GM18517 (cell line): ENCODE data around the gene PRTN3.

ENCODE experiments used
- ATAC-seq: cut with Tn5 transposase; IDR thresholded peaks from one replicate; pipeline ENCODE4 v1.9.1; 2021; ENCODE audit warnings: mild to moderate bottlenecking, moderate library complexity; ENCODE audit not compliant: unreplicated experiment

PRTN3 gene

DNA sequence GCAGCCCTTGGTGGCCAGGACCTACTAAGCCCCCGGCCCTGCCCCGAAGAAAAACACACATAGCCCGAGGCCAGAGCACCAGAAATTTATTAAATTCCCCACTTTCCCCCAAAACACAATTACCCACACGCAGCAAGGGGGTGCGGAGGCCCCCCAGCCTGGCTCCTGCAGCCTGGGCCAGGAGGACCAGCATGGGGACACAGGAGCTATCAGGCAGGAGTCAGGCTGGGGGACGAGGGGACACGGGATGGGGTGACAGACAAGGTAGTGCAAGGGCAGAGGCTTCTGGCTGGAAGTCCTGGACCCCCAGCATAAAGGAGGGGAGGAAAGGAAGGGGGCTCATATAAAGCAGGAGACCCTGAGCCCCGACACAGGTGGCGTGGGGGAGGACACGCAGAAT, 55.6 kb downstream of the PRTN3 start:
- no peak for ATAC-seq

DNA sequence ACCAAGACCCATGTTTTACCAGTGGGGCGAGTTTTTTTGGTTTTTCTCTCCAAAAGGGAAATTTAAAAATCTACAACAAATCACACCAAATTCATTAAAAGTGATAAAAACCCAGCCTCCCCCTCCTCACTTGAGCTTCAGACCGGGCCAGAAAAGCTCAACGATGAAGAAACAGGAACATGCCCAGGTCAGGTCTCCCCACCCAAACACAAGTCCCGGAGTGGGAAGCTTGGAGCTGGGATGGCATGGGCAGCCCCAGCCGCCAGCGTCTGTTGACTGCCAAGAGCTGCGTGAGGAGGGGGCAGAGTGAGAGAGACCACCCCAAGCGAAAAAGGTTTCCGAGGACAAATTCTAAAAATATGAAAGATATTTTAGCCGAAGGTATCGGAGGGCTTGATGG, 56.2 kb downstream of the PRTN3 start:
- ATAC-seq: no peak

DNA sequence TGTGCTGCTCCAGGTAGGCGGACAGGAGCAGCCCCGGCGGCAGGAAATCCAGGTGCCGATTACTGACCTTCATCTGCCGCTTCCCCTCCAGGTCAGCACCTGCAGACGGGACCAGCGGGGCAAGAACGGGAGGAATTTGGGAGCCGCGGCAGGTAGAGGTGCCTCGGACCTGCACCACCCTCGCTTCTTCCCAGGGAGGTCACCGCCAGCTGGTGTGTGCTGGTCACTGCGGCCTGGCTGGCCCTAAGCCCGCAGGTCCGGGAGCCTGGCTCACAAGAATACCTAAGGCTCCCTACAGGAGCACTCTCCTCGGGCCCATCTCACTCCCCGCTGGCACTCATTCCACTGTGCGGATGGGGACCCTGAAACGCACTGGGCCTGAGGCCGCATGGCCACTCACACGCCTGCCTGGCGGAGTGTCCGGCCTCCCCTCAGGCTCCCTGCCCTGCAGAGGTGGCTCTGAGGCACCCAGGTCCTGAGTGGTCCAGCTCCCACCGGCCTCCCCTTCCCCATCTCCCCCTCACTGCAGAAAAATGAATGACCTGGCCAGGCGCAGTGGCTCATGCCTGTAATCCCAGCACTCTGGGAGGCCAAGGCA, 56.7 kb downstream of the PRTN3 start:
- ATAC-seq: no peak
